Neural cell (in vitro differentiated cells): ENCODE results near the gene SERPINB12.

Source experiments
- EP300 ChIP-seq: fragments of 450-650 bp; conservative IDR thresholded peaks from 2 replicates; pipeline ENCODE4 v1.6.1; 2014; ENCODE audit warnings: antibody characterized with exemption, mild to moderate bottlenecking, moderate library complexity; ENCODE audit not compliant: poor library complexity, severe bottlenecking
- SMC3 ChIP-seq: fragments of 450-650 bp; conservative IDR thresholded peaks from 2 replicates; pipeline ENCODE4 v1.6.1; 2014; ENCODE audit warnings: antibody characterized with exemption, mild to moderate bottlenecking, moderate library complexity; ENCODE audit not compliant: poor library complexity
- TF ChIP-seq, protein P1 (sequence below): fragments of 450-650 bp; IDR thresholded peaks from 2 replicates; pipeline ENCODE4 v1.5.1; 2014; ENCODE audit warnings: antibody characterized with exemption, mild to moderate bottlenecking, moderate library complexity; ENCODE audit not compliant: poor library complexity, severe bottlenecking

DNA sequence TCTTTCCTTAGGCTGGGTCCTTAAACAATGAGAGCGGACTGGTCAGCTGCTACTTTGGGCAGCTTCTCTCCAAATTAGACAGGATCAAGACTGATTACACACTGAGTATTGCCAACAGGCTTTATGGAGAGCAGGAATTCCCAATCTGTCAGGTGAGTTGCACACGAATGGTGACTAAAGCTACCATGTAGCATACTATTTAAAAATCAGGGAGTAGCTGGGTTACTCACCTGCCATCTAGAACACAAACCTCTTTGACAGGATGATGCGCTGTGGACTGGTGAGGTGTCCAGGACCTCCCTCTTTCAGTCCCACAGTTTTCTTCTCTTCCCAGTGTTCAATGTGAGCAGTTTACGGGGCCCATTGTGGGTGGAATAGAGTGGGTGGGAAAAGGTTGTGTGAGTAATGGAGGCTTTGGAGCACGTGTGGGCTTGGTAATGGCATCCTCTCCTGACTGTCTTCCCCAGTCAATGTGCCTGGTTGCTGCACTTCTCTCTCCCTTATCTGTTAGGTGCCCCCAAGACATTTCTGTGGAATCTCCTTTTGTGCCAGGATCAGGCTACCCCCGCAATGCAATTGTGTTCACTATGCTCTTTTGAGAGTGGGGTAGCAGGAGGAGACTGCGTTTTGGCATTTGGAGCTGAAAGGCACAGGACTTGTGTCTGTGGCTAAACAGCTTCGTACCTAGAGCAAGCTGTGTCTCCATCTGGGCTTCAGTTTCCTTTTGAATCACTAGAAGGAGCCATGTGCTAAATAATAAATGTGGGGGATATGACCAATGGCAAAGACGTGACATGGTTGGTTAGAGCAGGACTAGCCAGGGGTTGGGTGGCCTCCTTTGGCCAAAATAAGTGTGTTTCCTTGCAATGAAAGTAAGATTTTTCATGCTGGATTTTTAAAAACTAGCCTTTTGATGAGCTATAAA, 17.7 kb downstream of the SERPINB12 start:
- no peak for TF ChIP-seq SMC3
- TF ChIP-seq, protein P1, sequence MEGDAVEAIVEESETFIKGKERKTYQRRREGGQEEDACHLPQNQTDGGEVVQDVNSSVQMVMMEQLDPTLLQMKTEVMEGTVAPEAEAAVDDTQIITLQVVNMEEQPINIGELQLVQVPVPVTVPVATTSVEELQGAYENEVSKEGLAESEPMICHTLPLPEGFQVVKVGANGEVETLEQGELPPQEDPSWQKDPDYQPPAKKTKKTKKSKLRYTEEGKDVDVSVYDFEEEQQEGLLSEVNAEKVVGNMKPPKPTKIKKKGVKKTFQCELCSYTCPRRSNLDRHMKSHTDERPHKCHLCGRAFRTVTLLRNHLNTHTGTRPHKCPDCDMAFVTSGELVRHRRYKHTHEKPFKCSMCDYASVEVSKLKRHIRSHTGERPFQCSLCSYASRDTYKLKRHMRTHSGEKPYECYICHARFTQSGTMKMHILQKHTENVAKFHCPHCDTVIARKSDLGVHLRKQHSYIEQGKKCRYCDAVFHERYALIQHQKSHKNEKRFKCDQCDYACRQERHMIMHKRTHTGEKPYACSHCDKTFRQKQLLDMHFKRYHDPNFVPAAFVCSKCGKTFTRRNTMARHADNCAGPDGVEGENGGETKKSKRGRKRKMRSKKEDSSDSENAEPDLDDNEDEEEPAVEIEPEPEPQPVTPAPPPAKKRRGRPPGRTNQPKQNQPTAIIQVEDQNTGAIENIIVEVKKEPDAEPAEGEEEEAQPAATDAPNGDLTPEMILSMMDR: no peak
- TF ChIP-seq EP300: no peak
